Stomach smooth muscle (tissue), 2 donors: Measurements from ENCODE around the gene AGAP1.

ENCODE experiments used
- H3K27ac ChIP-seq: one replicate; pipeline ENCODE4 v1.7.0; 2013; ENCODE audit warnings: mild to moderate bottlenecking, low read length, inconsistent platforms
- H3K27me3 ChIP-seq, 2 donors: one replicate each; pipeline ENCODE4 v1.7.0; 2013; ENCODE audit warnings: low read length in 2 of 2; ENCODE audit not compliant: insufficient read depth in 2 of 2, control insufficient read depth in 1 of 2
- H3K36me3 ChIP-seq, 2 donors: one replicate each; pipeline ENCODE4 v1.7.0; 2013; ENCODE audit warnings: low read length in 2 of 2; ENCODE audit not compliant: control insufficient read depth in 2 of 2, insufficient read depth in 2 of 2
- H3K4me1 ChIP-seq: one replicate; pipeline ENCODE4 v1.7.0; 2013; ENCODE audit warnings: low read length; ENCODE audit not compliant: control insufficient read depth, insufficient read depth
- H3K4me3 ChIP-seq, 2 donors: one replicate each; pipeline ENCODE4 v1.7.0; 2013; ENCODE audit warnings: low read length in 2 of 2
- H3K9ac ChIP-seq, 2 donors: one replicate each; pipeline ENCODE4 v1.7.0; 2013; ENCODE audit warnings: low read length in 2 of 2, mild to moderate bottlenecking in 1 of 2
- H3K9me3 ChIP-seq, 2 donors: one replicate each; pipeline ENCODE4 v1.7.0; 2013; ENCODE audit warnings: low read length in 2 of 2; ENCODE audit not compliant: control insufficient read depth in 2 of 2
- donor health status: healthy.
- donor health status: Pancreatic carcinoma.

The AGAP1 gene

DNA sequence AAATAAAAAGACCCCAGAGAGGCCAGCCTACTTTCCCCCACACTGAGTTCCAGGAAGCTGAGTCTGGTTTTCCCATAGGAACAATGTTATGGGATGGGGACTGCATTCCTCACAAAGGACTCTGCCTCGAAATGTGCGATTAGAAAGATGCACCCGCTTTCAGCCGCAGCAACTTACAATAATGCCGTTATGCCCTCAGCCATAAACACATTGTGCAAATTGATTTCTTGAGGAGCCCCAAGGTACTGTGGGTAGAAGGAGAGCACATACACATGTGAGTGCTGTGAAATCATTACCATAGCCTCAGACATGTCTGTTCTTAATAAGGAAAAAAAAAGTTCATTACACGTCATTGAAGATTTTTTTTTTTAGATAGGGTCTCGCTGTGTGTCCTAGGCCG lies 64.7 kb downstream of the AGAP1 start:
- Histone ChIP-seq H3K27me3 (no peaks in the 10 kb centered on the region), H3K36me3 (no peaks in the 10 kb centered on the region), H3K4me1 (peaks cover 6% of the 10 kb centered on the region), H3K9ac (no peak overlapping the region), H3K9me3 (no peaks in the 10 kb centered on the region), H3K4me3 (no peak overlapping the region), H3K27ac (no peak overlapping the region)

GRCh38 chr2:235560345-235560744 lies 66.5 kb downstream of the AGAP1 start:
- no peak overlapping the region for H3K27ac ChIP-seq
- no peak overlapping the region for H3K9ac ChIP-seq
- no peaks in the 10 kb centered on the region for H3K9me3 ChIP-seq
- no peaks in the 10 kb centered on the region for H3K36me3 ChIP-seq
- H3K4me3 ChIP-seq, result no peak overlapping the region
- H3K27me3 ChIP-seq, result no peaks in the 10 kb centered on the region
- H3K4me1 ChIP-seq, result peaks cover 4% of the 10 kb centered on the region

GRCh38 chr2:235561450-235561849 lies 67.6 kb downstream of the AGAP1 start:
- Histone ChIP-seq H3K27me3 (no peaks in the 10 kb centered on the region), H3K9me3 (no peaks in the 10 kb centered on the region), H3K36me3 (no peaks in the 10 kb centered on the region), H3K4me3 (no peak overlapping the region), H3K9ac (no peak overlapping the region), H3K4me1 (peaks cover 4% of the 10 kb centered on the region), H3K27ac (no peak overlapping the region)

DNA sequence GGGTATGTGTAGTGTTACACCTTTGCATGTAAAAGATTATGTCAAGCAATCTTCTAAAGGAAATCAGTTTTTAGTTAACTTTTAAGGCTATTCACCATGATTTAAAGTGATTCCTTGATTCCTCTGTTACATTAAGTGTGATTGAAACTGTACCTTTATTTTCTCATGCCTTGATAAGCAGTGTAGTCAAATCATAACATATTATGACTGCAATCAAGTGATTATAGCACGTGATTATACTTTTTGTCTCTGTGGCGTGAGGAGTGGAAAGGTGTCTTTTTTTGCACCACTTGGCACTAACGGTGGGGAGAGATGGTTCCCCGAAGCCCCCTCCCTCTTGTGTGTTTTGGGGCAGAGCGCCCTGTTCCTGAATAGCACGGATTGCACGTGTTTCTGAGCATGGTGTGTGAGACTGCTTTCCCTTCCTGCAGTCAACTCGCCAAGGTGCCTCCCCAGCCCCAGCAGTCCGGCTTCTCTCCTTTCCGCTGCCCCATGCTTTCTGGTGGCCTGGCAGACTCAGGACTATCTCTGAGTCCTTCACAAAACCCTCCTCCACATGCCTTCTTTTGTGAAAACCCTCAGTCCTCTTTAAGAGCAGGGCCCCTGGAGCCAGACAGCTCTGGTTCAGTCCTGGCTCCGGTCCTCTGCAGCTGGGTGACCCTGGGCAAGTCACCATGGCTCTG lies 68.4 kb downstream of the AGAP1 start:
- H3K4me3 ChIP-seq, result no peak overlapping the region

GRCh38 chr2:235563056-235563910 lies 69.4 kb downstream of the AGAP1 start:
- Histone ChIP-seq H3K27me3 (no peaks in the 10 kb centered on the region), H3K4me1 (peaks cover 4% of the 10 kb centered on the region), H3K36me3 (peaks cover 0 to under 1% of the 10 kb centered on the region in 2 donors), H3K9me3 (peaks cover 0 to 5% of the 10 kb centered on the region in 2 donors), H3K9ac (no peak overlapping the region), H3K27ac (no peak overlapping the region), H3K4me3 (no peak overlapping the region)

More for the DNA sequence above, 68.4 kb downstream of the AGAP1 start:
- no peaks in the 10 kb centered on the region for H3K9me3 ChIP-seq
- no peaks in the 10 kb centered on the region for H3K27me3 ChIP-seq
- no peaks in the 10 kb centered on the region for H3K36me3 ChIP-seq
- H3K4me1 ChIP-seq, result peaks cover 4% of the 10 kb centered on the region
- H3K9ac ChIP-seq, result no peak overlapping the region
- H3K27ac ChIP-seq, result no peak overlapping the region

- peaks cover 0 to 4% of the 10 kb centered on the region in 2 donors for H3K36me3 ChIP-seq
- H3K9ac ChIP-seq, result no peak overlapping the region
These were observed 70.2 kb downstream of the AGAP1 start for GRCh38 chr2:235564066-235564465.

DNA sequence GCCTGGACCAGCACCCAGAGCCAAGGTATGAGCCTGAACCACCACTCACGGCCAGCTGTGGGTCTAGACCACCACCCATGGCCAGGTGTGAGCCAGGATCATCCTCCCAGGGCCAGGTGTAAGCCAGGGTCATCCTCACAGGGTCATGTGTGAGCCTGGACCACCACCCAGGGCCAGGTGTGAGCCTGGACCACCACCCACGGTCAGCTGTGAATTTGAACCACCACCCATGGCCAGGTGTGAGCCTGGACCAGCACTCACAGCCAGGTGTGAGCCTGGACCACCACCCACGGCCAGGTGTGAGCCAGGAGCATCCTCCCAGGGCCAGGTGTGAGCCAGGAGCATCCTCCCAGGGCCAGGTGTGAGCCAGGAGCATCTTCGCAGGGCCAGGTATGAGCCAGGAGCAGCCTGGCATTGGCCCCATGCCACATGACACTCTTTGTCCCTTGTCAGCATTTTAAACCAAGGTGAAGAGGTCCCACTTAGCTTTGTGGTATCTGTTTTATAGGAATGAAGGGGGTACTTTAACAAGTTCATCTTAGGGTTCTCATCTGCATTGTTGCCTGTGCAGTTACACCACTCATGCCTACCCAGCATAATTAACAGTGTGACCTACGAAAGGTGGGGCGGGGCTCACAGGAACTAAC lies 71.2 kb downstream of the AGAP1 start:
- Histone ChIP-seq H3K9me3 (peaks cover 0 to 11% of the 10 kb centered on the region in 2 donors), H3K27me3 (no peaks in the 10 kb centered on the region), H3K4me3 (no peak overlapping the region), H3K9ac (no peak overlapping the region), H3K27ac (no peak overlapping the region), H3K36me3 (peaks cover 0 to 4% of the 10 kb centered on the region in 2 donors), H3K4me1 (peaks cover 4% of the 10 kb centered on the region)

More at GRCh38 chr2:235564066-235564465, 70.2 kb downstream of the AGAP1 start:
- peaks cover 0 to 11% of the 10 kb centered on the region in 2 donors for H3K9me3 ChIP-seq
- no peak overlapping the region for H3K27ac ChIP-seq
- no peak overlapping the region for H3K4me3 ChIP-seq
- H3K27me3 ChIP-seq, result no peaks in the 10 kb centered on the region
- peaks cover 4% of the 10 kb centered on the region for H3K4me1 ChIP-seq

GRCh38 chr2:235566415-235566814 lies 72.6 kb downstream of the AGAP1 start:
- H3K9ac ChIP-seq, result no peak overlapping the region
- H3K9me3 ChIP-seq, result peaks cover 0 to 11% of the 10 kb centered on the region in 2 donors
- no peaks in the 10 kb centered on the region for H3K27me3 ChIP-seq
- H3K4me3 ChIP-seq, result no peak overlapping the region
- peaks cover 4% of the 10 kb centered on the region for H3K4me1 ChIP-seq
- H3K36me3 ChIP-seq, result peaks cover 0 to 4% of the 10 kb centered on the region in 2 donors
- H3K27ac ChIP-seq, result no peak overlapping the region

- Histone ChIP-seq H3K9me3 (peaks cover 0 to 11% of the 10 kb centered on the region in 2 donors), H3K27me3 (no peaks in the 10 kb centered on the region), H3K27ac (no peak overlapping the region), H3K36me3 (peaks cover 0 to 4% of the 10 kb centered on the region in 2 donors), H3K4me1 (peaks cover 4% of the 10 kb centered on the region), H3K4me3 (no peak overlapping the region), H3K9ac (no peak overlapping the region)
These were observed 73.2 kb downstream of the AGAP1 start for GRCh38 chr2:235566931-235567495.

- Histone ChIP-seq H3K9ac (no peak overlapping the region), H3K4me1 (peaks cover 4% of the 10 kb centered on the region), H3K9me3 (peaks cover 0 to 11% of the 10 kb centered on the region in 2 donors), H3K4me3 (no peak overlapping the region), H3K36me3 (peaks cover 0 to 4% of the 10 kb centered on the region in 2 donors), H3K27me3 (no peaks in the 10 kb centered on the region), H3K27ac (no peak overlapping the region)
These were observed 74.0 kb downstream of the AGAP1 start for GRCh38 chr2:235567842-235568241.
